K562 (cell line): Measurements from ENCODE around the gene P4HB. TPM values are rescaled to one million over a fixed set of nuclear protein-coding genes. Genes with fewer than 3 reads are reported as not detected.
A peak's percentile ranks its signal among the peaks of the same experiment; 100 is the strongest.

Experiments
- ATAC-seq: fragments of 200-7000 bp; cut with Tn5 transposase; 3 replicates; pipeline ENCODE4 v1.9.1; 2020; ENCODE audit warnings: moderate library complexity
- BruUV-seq: library from RNA; stranded (reverse); fragments of 400-500 nt; replicated peaks from 2 replicates; lab custom pipeline; 2021; lab: Mats Ljungman, UMichigan
- CTCF ChIA-PET: fragments of 300-600 bp; formaldehyde crosslinking; extraction: SDS; loops from one replicate; lab custom pipeline; 2021; ENCODE audit warnings: low intra/inter-chr PET ratio; lab: Yijun Ruan, JAX
- POLR2A ChIA-PET: fragments of 300-600, 350-650 bp; sonication (Branson Sonifier 250); formaldehyde crosslinking; extraction: SDS; loops from one replicate; lab custom pipeline; 2021; ENCODE audit warnings: antibody characterized with exemption, inconsistent platforms; lab: Yijun Ruan, JAX
- DNase-seq, 4 experiments: peaks; one replicate each; pipeline versions ENCODE4 v3.0.0 to v3.0.0-alpha.2; 2011 to 2018; ENCODE audit warnings: low spot score in 3 of 4, mixed read lengths in 3 of 4; ENCODE audit errors: extremely low read depth in 1 of 4
- FAIRE-seq: peaks from 2 replicates; lab custom pipeline; 2011; peaks lifted over from hg19 to GRCh38; lab: Jason Lieb, UNC
- H2AFZ ChIP-seq: 2 replicates; pipeline ENCODE4 v1.6.0; 2011; ENCODE audit warnings: low read depth, low read length, control low read depth, inconsistent platforms
- H3K27ac ChIP-seq: fragments of 200-600 bp; 3 replicates; pipeline ENCODE4 v1.8.0; 2011; ENCODE audit warnings: low read depth, mild to moderate bottlenecking, control low read depth, inconsistent platforms, low read length, moderate library complexity, mixed read lengths; ENCODE audit errors: extremely low read depth
- H3K27me3 ChIP-seq, 2 experiments: fragments of 300-600 bp in 1 of 2; 2 replicates in 1 of 2; 3 replicates in 1 of 2; pipeline versions ENCODE4 v1.6.0 to v1.8.0; 2011; ENCODE audit warnings: inconsistent platforms in 2 of 2, low read length in 2 of 2, mild to moderate bottlenecking in 1 of 2, mixed read lengths in 1 of 2, moderate library complexity in 1 of 2; ENCODE audit not compliant: control insufficient read depth in 2 of 2, insufficient read depth in 2 of 2
- H3K36me3 ChIP-seq: fragments of 300-600 bp; 3 replicates; pipeline ENCODE4 v1.8.0; 2011; ENCODE audit warnings: mild to moderate bottlenecking, low read length, inconsistent platforms; ENCODE audit not compliant: control insufficient read depth, insufficient read depth
- H3K4me1 ChIP-seq, 2 experiments: fragments of 200-600 bp in 1 of 2; replicated peaks in 1 of 2; 2 replicates in 1 of 2; 3 replicates in 1 of 2; pipeline versions ENCODE4 v1.5.1 to v1.8.0; 2011; ENCODE audit warnings: inconsistent platforms in 2 of 2, low read length in 2 of 2, mild to moderate bottlenecking in 1 of 2, mixed read lengths in 1 of 2, moderate library complexity in 1 of 2; ENCODE audit not compliant: control insufficient read depth in 2 of 2, insufficient read depth in 2 of 2
- H3K4me2 ChIP-seq: 2 replicates; pipeline ENCODE4 v1.6.1; 2011; ENCODE audit warnings: low read length, control low read depth, inconsistent platforms, mixed read lengths; ENCODE audit not compliant: insufficient read depth
- H3K4me3 ChIP-seq: fragments of 200-600 bp; sonication (generic), shearing (Covaris generic); 2 replicates; pipeline ENCODE4 v1.5.1; 2016; ENCODE audit warnings: control low read depth, inconsistent platforms
- H3K79me2 ChIP-seq: fragments of 200-600 bp; 3 replicates; pipeline ENCODE4 v1.8.0; 2011; ENCODE audit warnings: low read length, inconsistent platforms; ENCODE audit not compliant: control insufficient read depth, insufficient read depth
- H3K9ac ChIP-seq, 2 experiments: 2 replicates each; pipeline versions ENCODE4 v1.6.0 to v1.6.1; 2011; ENCODE audit warnings: low read depth in 2 of 2, low read length in 2 of 2, control low read depth in 1 of 2, inconsistent platforms in 1 of 2, mild to moderate bottlenecking in 1 of 2, mixed read lengths in 1 of 2; ENCODE audit not compliant: insufficient read depth in 1 of 2
- H3K9me1 ChIP-seq: one replicate; pipeline ENCODE4 v1.6.0; 2011; ENCODE audit warnings: inconsistent platforms, mild to moderate bottlenecking, low read length, moderate library complexity; ENCODE audit not compliant: control insufficient read depth, insufficient read depth
- H3K9me3 ChIP-seq: replicated peaks from 2 replicates; pipeline ENCODE4 v1.5.1; 2011; ENCODE audit warnings: low read depth, low read length, inconsistent platforms; ENCODE audit not compliant: control insufficient read depth, insufficient read depth
- H4K20me1 ChIP-seq: replicated peaks from 2 replicates; pipeline ENCODE4 v1.6.1; 2011; ENCODE audit warnings: low read length, inconsistent platforms, mixed read lengths; ENCODE audit not compliant: control insufficient read depth, insufficient read depth
- BRF1 ChIP-seq: IDR thresholded peaks from 3 replicates; pipeline ENCODE4 v1.6.1; 2011; ENCODE audit warnings: borderline replicate concordance, mild to moderate bottlenecking; ENCODE audit not compliant: insufficient read length; ENCODE audit errors: extremely low read depth
- MAFK ChIP-seq: IDR thresholded peaks from 2 replicates; pipeline ENCODE4 v1.6.1; 2011; ENCODE audit warnings: low read length, improper control_type of control experiment
- POLR2AphosphoS5 ChIP-seq: IDR thresholded peaks from 2 replicates; pipeline ENCODE4 v1.6.1; 2011; ENCODE audit warnings: mild to moderate bottlenecking, low read depth, low read length, moderate library complexity; ENCODE audit not compliant: control insufficient read depth, insufficient read depth
- POLR2G ChIP-seq: fragments of 200-400 bp; formaldehyde crosslinking; IDR thresholded peaks from 2 replicates; pipeline ENCODE4 v1.6.1; 2017; ENCODE audit warnings: low read depth, mild to moderate bottlenecking, antibody characterized with exemption, low read length, moderate library complexity
- POLR3A ChIP-seq: IDR thresholded peaks from 2 replicates; pipeline ENCODE4 v1.6.1; 2011; ENCODE audit warnings: borderline replicate concordance, mild to moderate bottlenecking, moderate library complexity; ENCODE audit not compliant: insufficient read length, insufficient read depth; ENCODE audit errors: extremely low read depth
- RBFOX2 ChIP-seq: fragments of 200-400 bp; formaldehyde crosslinking; IDR thresholded peaks from 2 replicates; pipeline ENCODE4 v1.6.1; 2017; ENCODE audit warnings: low read depth, mild to moderate bottlenecking, low read length, moderate library complexity
- TCF3 ChIP-seq: sonication (generic); formaldehyde crosslinking; IDR thresholded peaks from 2 replicates; pipeline ENCODE4 v1.4.0; 2020; ENCODE audit warnings: mild to moderate bottlenecking, missing genetic modification reagents
- ZNF316 ChIP-seq: fragments of 450-650 bp; IDR thresholded peaks from 2 replicates; pipeline ENCODE4 v1.6.1; 2016
- WGBS: fragments of 100-300 bp; shearing (Covaris generic); methylation state at CpG from one replicate; pipeline ENCODE4 v1.1.6; 2016; ENCODE audit warnings: low coverage, mixed read lengths; ENCODE audit not compliant: insufficient coverage; ENCODE audit errors: missing lambda C conversion rate; 5-methylcytosine and 5-hydroxymethylcytosine counted together
- in situ Hi-C: fragments of 300-500 bp; cut with MboI; formaldehyde crosslinking; loops from 4 replicates; pipeline ENCODE4 v1.15.0; 2018; ENCODE audit warnings: inconsistent platforms, mixed read lengths
- intact Hi-C: fragments of 100-400 bp; cut with micrococcal nuclease; formaldehyde crosslinking; loops from 2 replicates; pipeline ENCODE4 v1.14.2; 2022
- polyA plus RNA-seq, 8 experiments: library from polyadenylated mRNA; depleted of rRNA in 4 of 8; stranded (reverse) in 5 of 8; unstranded in 3 of 8; fragments of >200 nt; fragmentation: Nextera tagmentation in 2 of 8; fragmentation: Illumina TruSeq in 1 of 8; extraction: Ambion mirVana in 2 of 8; extraction: Trizol in 1 of 8; gene quantifications; 2 replicates each; pipeline versions ENCODE4 v1.2.1 to v1.2.3, GENCODE V29; 2011 to 2014; ENCODE audit warnings: inconsistent platforms in 1 of 8, missing spikeins in 1 of 8
- total RNA-seq, 7 experiments: library from RNA; depleted of rRNA in 6 of 7; stranded (reverse); fragments of >200 nt in 6 of 7; fragmentation: Illumina TruSeq in 2 of 7; extraction: Trizol in 2 of 7; gene quantifications; 2 replicates each; pipeline versions ENCODE4 v1.2.1 to v1.2.3, GENCODE V29; 2011 to 2021; ENCODE audit warnings: low replicate concordance in 1 of 7
- TF ChIP-seq, protein P1 (sequence below): fragments of 200-600 bp; sonication (generic); IDR thresholded peaks from one replicate; pipeline ENCODE4 v1.6.1; 2012; ENCODE audit warnings: mild to moderate bottlenecking, low read depth, low read length, inconsistent platforms

Gene P4HB
- total and polyA plus RNA-seq, 9 of the 15 experiments (the other 6 are each of a cell fraction or from before 2014, with no cell fraction given), result 4.4 to 645 (median 325) TPM

DNA sequence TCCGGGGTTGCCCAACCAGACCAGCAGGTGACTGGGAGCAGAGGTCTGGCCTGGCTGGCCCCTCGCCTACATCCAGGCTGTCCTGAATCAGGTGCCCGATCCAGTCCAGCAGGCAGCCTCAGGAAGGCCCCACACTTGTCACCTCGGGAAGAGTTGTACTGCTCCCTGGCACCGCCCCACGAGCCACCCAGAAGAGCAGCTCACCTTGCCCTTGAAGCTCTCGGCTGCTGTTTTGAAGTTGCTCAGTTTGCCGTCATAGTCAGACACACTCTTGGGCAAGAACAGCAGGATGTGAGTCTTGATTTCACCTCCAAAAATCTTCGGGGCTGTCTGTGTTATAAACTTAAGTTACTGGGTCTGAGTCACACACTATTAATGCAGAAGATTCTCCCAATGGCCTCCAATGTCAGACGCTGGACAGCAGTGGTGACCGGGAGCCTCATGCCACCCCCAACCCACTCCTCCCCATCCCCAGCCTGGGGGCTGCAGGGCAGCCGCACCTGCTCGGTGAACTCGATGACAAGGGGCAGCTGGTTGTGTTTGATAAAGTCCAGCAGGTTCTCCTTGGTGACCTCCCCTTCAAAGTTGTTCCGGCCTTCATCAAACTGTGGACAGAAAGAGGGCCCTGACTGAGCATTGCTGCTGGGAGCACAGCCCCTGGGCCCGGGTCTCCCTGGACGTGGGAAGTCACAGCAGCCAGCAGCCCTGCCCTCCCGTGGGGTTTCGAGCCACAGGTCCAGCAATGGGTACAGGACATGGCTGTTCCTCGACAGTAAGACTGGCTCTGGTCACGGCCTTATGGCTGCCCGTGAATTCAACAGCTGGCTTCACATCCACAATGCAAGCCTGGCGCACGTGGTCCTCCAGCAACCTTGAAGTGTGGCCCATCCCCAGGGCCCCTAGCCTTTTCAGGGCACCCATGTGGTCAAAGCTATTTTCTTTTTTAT, 13.3 kb downstream of the P4HB start:
- Histone ChIP-seq H3K9ac (peak overlapping the region in 1 of 2 experiments; percentile 71; a peak in 1 of 4 replicates), H3K9me1 (no peaks in the 10 kb centered on the region), H3K27ac (no peak overlapping the region), H3K27me3 (no peaks in the 10 kb centered on the region), H4K20me1 (peaks cover 13% of the 10 kb centered on the region), H3K4me2 (no peak overlapping the region), H3K9me3 (no peaks in the 10 kb centered on the region), H3K4me3 (no peak overlapping the region), H3K79me2 (peaks cover 2% of the 10 kb centered on the region; the same call in 2 of the 3 replicates), H3K4me1 (peaks cover 0 to 31% of the 10 kb centered on the region in 2 experiments; a peak in 2 of 5 replicates), H2AFZ (no peak overlapping the region), H3K36me3 (peaks cover 85% of the 10 kb centered on the region; the same call in 2 of the 3 replicates)
- in situ Hi-C loops (no loop called here), intact Hi-C loops (no loop called here)
- ATAC-seq, result no peak
- ChIA-PET POLR2A (interaction anchor here (1.4 to 1.5 kb wide), 2 partner anchors 10 to 13 kb away, joined by 4 to 5 read pairs; no protein-coding TSS in a partner anchor), CTCF (no interaction called here)
- no peak for FAIRE-seq
- DNase-seq, result no peak
- BruUV-seq, result no TSS peak
- WGBS, result 92% methylated on average over 24 of the region's 24 CpGs
- TF ChIP-seq ZNF316 (no peak), POLR2AphosphoS5 (0 out of 2 replicates have a peak, but pooled peaks have one; percentile 7), MAFK (no peak), TCF3 (CRISPR knock-in tag) (no peak), POLR3A (no peak), POLR2G (peak; percentile 49; the same call in 1 of the 2 replicates), RBFOX2 (peak; percentile 61), BRF1 (no peak)
- TF ChIP-seq, protein P1, sequence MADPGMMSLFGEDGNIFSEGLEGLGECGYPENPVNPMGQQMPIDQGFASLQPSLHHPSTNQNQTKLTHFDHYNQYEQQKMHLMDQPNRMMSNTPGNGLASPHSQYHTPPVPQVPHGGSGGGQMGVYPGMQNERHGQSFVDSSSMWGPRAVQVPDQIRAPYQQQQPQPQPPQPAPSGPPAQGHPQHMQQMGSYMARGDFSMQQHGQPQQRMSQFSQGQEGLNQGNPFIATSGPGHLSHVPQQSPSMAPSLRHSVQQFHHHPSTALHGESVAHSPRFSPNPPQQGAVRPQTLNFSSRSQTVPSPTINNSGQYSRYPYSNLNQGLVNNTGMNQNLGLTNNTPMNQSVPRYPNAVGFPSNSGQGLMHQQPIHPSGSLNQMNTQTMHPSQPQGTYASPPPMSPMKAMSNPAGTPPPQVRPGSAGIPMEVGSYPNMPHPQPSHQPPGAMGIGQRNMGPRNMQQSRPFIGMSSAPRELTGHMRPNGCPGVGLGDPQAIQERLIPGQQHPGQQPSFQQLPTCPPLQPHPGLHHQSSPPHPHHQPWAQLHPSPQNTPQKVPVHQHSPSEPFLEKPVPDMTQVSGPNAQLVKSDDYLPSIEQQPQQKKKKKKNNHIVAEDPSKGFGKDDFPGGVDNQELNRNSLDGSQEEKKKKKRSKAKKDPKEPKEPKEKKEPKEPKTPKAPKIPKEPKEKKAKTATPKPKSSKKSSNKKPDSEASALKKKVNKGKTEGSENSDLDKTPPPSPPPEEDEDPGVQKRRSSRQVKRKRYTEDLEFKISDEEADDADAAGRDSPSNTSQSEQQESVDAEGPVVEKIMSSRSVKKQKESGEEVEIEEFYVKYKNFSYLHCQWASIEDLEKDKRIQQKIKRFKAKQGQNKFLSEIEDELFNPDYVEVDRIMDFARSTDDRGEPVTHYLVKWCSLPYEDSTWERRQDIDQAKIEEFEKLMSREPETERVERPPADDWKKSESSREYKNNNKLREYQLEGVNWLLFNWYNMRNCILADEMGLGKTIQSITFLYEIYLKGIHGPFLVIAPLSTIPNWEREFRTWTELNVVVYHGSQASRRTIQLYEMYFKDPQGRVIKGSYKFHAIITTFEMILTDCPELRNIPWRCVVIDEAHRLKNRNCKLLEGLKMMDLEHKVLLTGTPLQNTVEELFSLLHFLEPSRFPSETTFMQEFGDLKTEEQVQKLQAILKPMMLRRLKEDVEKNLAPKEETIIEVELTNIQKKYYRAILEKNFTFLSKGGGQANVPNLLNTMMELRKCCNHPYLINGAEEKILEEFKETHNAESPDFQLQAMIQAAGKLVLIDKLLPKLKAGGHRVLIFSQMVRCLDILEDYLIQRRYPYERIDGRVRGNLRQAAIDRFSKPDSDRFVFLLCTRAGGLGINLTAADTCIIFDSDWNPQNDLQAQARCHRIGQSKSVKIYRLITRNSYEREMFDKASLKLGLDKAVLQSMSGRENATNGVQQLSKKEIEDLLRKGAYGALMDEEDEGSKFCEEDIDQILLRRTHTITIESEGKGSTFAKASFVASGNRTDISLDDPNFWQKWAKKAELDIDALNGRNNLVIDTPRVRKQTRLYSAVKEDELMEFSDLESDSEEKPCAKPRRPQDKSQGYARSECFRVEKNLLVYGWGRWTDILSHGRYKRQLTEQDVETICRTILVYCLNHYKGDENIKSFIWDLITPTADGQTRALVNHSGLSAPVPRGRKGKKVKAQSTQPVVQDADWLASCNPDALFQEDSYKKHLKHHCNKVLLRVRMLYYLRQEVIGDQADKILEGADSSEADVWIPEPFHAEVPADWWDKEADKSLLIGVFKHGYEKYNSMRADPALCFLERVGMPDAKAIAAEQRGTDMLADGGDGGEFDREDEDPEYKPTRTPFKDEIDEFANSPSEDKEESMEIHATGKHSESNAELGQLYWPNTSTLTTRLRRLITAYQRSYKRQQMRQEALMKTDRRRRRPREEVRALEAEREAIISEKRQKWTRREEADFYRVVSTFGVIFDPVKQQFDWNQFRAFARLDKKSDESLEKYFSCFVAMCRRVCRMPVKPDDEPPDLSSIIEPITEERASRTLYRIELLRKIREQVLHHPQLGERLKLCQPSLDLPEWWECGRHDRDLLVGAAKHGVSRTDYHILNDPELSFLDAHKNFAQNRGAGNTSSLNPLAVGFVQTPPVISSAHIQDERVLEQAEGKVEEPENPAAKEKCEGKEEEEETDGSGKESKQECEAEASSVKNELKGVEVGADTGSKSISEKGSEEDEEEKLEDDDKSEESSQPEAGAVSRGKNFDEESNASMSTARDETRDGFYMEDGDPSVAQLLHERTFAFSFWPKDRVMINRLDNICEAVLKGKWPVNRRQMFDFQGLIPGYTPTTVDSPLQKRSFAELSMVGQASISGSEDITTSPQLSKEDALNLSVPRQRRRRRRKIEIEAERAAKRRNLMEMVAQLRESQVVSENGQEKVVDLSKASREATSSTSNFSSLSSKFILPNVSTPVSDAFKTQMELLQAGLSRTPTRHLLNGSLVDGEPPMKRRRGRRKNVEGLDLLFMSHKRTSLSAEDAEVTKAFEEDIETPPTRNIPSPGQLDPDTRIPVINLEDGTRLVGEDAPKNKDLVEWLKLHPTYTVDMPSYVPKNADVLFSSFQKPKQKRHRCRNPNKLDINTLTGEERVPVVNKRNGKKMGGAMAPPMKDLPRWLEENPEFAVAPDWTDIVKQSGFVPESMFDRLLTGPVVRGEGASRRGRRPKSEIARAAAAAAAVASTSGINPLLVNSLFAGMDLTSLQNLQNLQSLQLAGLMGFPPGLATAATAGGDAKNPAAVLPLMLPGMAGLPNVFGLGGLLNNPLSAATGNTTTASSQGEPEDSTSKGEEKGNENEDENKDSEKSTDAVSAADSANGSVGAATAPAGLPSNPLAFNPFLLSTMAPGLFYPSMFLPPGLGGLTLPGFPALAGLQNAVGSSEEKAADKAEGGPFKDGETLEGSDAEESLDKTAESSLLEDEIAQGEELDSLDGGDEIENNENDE, result no peak
